Retinal pigment epithelial cell (primary cell): ENCODE data around the gene CPT2.

ENCODE experiments used
- DNase-seq: peaks from one replicate; pipeline ENCODE4 v3.0.0-alpha.2; 2010; ENCODE audit warnings: low read depth
- H3K4me3 ChIP-seq: 2 replicates; pipeline ENCODE4 v1.5.1; 2011; ENCODE audit warnings: mild to moderate bottlenecking, low read length, control low read depth, moderate library complexity
- TF ChIP-seq, protein P1 (sequence below): conservative IDR thresholded peaks from 2 replicates; pipeline ENCODE4 v1.5.1; 2011; ENCODE audit warnings: low read depth, low read length, control low read depth, inconsistent platforms

CPT2 gene

DNA sequence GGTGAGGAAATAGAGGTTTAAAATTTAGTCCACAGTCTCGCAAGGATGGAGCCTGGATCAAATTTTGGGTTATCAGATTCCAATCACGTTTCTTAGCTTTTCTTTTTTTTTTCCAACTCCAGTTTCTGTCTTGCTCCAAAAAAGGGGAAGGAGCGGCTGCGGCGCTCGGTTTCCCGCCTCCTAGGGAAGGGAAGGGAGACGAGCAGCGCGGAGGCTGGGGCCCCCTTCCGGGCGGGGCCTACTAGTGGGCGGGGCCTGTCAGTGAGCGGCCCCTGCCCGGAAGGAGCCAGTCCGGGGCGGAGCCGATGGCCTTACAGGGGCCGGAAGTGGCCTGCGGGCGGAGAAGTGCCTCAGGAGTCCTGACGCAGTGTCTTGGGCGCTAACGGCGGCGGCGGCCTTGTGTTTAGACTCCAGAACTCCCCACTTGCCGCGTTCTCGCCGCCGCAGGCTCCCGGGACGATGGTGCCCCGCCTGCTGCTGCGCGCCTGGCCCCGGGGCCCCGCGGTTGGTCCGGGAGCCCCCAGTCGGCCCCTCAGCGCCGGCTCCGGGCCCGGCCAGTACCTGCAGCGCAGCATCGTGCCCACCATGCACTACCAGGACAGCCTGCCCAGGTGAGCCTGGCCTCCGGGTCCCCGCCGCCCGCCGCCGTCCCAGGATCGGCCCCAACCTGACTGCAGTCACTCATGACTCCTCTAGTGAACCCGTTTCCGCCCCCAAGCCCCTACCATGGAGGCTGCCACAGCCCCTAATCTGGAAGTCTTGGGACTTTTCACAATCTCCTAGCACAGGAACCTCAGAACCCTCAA lies at the start of gene CPT2:
CPT2 (plus strand) TSS at position 340 of the 806 bp plus-strand sequence; CDS start at position 460, 120 bp downstream.
- DNase-seq: peak; percentile 59
- TF ChIP-seq, protein P1, sequence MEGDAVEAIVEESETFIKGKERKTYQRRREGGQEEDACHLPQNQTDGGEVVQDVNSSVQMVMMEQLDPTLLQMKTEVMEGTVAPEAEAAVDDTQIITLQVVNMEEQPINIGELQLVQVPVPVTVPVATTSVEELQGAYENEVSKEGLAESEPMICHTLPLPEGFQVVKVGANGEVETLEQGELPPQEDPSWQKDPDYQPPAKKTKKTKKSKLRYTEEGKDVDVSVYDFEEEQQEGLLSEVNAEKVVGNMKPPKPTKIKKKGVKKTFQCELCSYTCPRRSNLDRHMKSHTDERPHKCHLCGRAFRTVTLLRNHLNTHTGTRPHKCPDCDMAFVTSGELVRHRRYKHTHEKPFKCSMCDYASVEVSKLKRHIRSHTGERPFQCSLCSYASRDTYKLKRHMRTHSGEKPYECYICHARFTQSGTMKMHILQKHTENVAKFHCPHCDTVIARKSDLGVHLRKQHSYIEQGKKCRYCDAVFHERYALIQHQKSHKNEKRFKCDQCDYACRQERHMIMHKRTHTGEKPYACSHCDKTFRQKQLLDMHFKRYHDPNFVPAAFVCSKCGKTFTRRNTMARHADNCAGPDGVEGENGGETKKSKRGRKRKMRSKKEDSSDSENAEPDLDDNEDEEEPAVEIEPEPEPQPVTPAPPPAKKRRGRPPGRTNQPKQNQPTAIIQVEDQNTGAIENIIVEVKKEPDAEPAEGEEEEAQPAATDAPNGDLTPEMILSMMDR: no peak

DNA sequence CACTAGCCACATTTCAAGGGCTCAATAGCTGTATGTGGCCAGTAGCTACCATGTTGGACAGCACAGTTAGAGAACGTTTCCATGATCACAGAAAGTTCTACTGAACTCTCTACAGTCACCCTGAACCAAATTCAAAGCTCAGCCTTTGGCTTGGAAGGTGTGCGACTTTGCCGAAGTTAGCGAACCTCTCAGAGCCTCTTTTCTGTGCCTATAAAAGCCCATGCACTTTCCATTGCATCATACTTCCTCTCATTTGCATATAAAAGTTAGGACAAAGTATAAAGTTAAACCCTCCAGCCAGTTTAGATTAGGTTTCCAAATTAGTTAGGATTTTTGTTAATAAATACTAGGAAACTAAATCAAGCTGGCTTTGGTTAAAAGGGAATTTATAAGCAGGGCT lies 49.5 kb upstream of the CPT2 start:
- TF ChIP-seq, protein P1: no peak
- no peak overlapping the region for H3K4me3 ChIP-seq
- no peak for DNase-seq

More for the DNA sequence above, at the start of gene CPT2:
- H3K4me3 ChIP-seq: peak within 1 kb of the TSS; percentile 91

DNA sequence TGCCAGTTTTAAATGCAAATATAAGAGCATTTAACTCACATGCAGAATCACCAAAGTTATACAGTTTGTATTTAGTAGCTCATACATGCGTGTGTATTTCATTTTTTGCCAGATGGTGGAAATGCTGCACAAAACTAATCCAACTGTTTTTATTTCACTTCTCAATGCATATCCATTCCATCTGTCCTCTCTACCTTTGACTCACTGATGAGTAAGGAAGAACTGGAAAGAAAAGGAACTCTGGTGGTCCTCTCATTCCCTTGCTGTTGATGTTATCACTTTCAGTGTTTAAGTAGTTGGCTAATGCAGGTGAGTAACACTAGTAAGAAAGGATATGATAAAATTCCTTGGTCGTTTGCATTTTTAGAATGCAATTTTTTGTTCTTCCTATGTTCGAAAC lies 48.5 kb upstream of the CPT2 start:
- TF ChIP-seq, protein P1: no peak
- H3K4me3 ChIP-seq: no peak overlapping the region
- DNase-seq: no peak

DNA sequence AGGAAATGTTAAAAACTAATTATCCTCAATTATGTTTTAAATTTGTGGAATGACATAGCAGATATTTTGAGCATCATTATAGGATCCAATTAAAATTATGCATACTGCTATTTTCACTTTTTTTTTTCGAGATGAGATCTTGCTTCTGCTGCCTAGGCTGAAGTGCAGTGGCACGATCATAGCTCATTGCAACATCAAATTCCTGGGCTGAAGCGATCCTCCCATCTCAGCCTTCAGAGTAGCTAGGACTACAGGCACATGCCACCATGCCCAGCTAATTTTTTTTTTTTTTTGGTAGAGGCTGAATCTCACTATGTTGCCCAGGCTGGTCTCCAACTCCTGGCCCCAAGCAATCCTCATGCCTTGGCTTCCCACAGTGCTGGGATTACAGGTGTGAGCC lies 42.9 kb upstream of the CPT2 start:
- TF ChIP-seq, protein P1: no peak
- no peak for DNase-seq

DNA sequence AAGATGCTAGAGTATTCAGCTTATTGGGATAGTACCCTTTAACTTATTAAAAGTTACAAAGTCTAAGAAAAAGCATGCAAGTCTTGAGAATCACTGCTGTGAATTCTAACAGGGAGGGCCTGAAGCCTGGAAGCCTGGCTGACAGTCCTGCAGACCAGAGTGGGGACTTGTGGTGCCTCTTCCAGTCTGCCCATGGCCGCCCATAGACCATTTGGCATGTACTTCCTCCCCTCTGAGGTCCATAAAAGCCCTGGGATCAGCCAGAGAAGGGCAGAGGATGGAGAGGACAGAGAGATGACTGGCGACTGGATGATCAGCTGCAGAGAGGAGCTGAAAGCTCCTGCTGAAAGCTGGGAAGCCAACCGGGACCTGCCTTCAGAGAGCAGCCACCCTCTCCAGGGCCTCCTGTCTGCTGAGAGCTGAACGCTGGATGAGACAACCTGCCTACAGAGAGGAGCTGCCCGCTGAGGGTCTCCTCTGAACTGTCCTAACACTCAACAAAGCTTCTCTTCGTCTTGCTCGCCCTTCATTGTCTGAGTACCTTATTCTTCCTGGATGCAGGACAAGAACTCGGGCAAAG lies 41.7 kb upstream of the CPT2 start:
- TF ChIP-seq, protein P1: no peak
- H3K4me3 ChIP-seq: no peak overlapping the region

More for the DNA sequence above, 42.9 kb upstream of the CPT2 start:
- H3K4me3 ChIP-seq: no peak overlapping the region

DNA sequence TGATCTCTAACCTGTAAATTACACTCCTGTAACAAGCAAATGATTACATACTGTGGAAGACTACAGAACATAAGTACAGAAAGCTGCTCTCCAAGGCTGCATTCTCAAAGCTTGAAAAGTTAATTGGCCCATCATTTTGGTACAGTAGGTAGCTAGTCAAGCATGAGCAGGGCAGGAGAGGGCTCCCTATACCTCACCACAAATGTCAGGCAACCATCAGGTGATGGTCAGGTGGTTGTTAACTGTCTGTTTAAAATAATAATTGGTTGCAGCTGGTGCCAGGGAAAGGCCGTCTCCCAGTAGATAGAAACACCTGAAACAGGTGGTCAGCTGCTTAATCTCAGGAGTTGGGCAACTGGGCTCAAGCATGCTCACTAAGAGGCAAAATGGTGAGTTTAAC lies 41.1 kb upstream of the CPT2 start:
- H3K4me3 ChIP-seq: no peak overlapping the region
- no peak for DNase-seq
- TF ChIP-seq, protein P1: peak; percentile 7

More for the DNA sequence above, 41.7 kb upstream of the CPT2 start:
- DNase-seq: no peak

DNA sequence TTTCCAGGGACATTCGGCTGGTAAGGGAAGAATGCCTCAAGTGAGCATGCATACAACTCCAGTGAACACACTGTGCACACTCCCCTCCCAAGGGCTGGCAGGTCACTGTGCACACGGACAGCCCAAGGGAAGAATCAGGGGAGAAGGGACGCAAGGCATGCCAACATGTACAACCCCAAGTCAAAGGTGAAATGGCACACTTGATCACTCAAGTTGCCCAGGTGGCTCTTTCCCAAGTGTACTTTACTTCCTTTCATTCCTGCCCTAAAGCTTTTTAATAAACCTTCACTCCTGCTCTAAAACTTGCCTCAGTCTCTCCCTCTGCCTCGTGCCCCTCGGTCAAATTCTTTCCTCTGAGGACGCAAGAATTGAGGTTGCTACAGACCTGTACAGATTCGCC lies 40.7 kb upstream of the CPT2 start:
- no peak overlapping the region for H3K4me3 ChIP-seq
- TF ChIP-seq, protein P1: no peak
- no peak for DNase-seq
